SK-N-DZ (cell line): ENCODE results near the gene TREH.

Experiments used
- DNase-seq: peaks from one replicate; pipeline ENCODE4 v3.0.0-alpha.2; 2015; ENCODE audit warnings: low spot score

The TREH gene

DNA sequence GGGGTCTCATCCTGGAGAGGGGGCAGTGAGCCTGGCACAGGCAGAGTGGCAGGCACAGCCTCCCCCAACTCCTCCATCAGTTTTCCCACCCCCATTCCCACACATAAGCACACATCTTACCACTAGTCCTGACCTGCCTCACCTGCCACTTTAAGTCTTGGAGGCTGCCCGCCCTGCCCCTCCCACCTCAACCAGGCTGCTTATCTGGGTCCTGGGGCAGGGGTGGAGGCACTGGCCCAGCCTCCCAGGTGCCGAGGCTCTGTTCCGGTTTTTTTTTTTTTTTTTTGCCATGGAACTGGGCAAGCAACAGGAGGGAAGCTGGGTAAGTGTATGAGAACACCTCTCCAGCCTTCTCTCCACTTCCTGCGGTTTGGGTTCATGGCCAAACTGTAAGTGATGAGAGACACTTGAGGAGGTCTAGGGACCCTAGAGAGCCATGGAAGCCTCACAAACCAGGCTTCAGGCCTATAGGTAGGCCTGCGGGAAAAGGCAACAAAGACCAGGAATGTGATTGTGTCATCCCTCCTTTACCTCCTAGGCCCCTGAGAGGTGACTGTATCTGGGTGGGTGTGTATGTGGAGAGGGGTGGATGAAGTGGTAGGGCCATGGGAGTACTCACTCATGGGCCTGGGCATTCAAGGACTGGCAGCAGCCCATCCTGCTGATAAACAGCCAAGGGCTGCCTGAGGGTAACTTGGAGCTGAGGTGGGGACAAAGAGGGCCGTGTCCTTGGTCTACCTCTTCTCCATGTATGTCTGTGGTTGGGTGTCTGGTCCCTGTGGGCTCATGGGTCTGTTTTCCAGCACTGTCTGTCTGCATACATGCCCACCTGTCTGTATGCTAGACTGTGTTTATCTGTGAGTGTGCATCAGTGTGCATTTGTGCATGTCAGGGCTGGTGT lies 49.4 kb downstream of the TREH start:
- no peak for DNase-seq

DNA sequence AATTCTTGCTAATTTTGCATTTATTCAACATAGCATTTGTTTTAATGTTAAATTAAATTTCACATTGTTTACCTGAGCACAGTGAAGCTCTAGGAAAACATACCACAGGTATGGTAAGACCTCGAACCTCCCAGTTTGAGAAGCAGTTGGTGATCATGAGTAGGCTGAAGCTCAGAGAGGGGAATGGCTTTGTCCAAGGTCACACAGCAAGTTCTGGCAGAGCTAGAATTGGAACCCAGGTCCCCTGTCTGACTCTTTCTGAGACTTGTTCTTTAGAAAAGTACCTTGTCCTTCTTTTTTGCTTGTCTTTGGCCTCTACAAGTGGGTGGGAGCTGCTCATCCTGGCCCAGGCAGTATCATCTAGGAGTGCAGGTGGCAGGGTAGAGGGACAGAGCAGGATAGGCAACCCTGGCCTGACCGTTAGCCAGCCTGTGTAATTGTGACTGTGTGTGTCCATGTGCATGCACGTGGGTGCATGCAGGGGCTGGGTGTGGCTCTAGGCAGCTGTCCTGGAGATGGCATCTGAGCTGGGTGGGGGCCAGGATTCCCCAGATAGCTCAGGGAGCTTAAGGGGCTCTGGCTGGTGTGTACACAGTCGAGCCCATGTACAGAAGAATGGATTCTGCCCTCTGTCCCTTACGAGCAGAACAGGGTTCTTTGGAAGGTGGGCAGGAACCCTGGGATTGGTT lies 50.4 kb downstream of the TREH start:
- DNase-seq: no peak

DNA sequence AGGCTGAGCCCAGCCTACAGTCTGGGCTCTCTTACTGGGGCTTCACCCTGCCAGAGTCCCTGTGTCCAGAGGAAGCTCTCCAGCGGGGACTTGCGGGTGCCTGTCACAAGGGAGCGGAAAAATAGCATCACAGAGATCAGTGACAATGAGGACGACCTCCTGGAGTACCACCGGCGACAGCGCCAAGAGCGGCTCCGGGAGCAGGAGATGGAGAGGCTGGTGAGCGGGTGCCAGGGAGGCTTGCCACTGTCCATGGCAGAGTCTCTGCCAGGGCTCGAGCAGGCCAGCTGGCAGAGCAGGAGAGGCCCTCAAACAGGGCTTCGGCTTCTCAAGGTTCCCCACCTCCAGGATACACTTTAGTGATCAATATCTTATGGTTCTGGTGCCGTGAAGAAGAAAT lies 51.0 kb downstream of the TREH start:
- no peak for DNase-seq

DNA sequence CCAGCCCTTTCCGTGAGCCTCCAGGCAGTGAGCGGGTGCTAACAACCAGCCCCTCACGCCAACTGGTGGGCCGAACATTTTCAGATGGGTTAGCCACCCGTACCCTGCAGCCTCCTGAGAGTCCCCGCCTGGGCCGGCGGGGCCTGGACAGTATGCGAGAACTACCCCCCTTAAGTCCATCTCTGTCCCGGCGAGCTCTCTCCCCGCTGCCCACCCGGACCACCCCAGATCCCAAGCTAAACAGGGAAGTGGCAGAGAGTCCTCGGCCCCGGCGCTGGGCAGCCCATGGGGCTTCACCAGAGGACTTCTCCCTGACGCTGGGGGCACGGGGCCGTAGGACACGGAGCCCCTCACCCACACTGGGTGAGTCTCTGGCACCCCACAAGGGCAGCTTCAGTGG lies 51.4 kb downstream of the TREH start:
- no peak for DNase-seq

DNA sequence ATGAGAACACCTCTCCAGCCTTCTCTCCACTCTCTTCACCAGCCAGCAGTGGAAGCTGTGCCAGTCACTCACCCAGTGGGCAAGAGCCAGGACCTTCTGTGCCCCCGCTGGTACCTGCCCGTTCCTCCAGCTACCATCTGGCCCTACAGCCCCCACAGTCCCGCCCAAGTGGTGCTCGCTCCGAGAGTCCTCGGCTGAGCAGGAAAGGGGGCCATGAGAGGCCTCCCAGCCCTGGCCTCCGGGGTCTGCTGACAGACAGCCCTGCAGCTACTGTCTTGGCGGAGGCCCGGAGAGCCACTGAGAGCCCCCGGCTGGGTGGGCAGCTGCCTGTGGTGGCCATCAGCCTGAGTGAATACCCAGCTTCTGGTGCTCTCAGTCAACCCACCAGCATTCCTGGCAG lies 51.9 kb downstream of the TREH start:
- no peak for DNase-seq

DNA sequence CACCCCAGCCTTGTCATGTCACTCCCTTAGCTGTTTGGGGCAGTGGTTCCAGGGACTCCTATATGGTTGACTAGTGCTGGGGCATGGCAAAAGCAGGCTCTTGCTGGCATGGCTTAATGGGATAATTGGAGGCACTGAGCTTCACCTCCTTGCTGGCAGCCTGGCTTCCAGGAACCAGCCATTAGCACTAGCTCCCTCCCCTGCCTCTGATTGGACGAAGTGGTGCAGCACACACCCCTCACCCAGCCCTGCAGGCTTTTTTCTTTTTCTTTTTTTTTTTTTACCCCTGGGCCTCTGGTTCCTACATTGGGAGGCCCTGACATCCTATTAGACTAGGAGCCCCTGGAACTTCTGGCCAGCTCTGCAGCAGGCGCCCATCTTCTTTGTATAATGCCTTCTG lies 53.5 kb downstream of the TREH start:
- peak; percentile 11 for DNase-seq

DNA sequence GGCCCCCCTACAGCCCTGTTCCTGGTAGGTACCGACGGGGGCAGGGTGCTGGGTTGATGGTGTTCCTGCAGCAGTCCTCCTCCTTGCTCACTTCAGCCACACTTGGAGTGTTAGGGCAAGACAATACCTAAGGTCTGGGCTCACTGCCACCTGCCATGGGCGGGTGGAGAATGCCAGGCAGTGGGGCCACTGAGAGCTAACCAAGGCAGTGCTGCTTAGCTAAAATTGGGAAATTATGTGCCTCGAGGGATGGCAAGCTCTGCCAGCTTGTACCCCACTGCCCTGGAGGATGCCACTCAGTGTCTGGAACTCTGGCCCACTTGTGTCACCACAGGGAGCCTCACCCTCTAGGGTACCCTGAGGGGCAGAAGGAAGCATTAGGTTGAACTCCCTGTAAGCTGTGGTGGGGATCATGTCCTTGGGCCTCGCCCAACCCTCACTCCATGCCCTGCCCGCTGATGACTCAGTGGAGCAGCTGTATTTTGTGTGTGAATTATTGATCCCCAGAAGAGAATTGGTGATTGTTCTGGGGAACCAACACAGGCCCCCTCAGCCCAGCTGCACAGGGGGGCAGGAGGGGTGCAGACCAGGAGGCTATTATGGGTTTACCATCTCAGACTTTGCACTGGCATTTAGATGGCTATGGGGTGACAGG lies 54.3 kb downstream of the TREH start:
- DNase-seq: no peak

DNA sequence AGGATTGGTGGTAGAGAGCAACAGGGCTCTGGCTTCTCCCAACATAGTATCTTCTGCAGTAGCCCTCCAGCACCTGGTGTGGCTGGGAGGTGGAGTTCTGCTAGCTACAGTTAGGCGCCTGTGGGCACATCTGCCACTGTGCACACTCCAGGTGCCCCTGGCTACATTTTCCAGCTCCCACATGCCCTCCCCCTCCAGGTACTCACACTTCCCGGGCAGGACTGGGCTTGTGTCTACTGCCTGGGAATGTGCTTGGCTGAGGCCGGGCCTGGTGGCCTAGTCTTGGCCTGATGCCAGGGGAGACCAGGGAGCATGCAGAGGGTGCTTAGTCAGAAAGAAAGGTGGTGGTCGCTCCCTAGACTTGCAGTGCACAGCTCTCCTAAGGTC lies 56.2 kb downstream of the TREH start:
- DNase-seq: peak; percentile 15

DNA sequence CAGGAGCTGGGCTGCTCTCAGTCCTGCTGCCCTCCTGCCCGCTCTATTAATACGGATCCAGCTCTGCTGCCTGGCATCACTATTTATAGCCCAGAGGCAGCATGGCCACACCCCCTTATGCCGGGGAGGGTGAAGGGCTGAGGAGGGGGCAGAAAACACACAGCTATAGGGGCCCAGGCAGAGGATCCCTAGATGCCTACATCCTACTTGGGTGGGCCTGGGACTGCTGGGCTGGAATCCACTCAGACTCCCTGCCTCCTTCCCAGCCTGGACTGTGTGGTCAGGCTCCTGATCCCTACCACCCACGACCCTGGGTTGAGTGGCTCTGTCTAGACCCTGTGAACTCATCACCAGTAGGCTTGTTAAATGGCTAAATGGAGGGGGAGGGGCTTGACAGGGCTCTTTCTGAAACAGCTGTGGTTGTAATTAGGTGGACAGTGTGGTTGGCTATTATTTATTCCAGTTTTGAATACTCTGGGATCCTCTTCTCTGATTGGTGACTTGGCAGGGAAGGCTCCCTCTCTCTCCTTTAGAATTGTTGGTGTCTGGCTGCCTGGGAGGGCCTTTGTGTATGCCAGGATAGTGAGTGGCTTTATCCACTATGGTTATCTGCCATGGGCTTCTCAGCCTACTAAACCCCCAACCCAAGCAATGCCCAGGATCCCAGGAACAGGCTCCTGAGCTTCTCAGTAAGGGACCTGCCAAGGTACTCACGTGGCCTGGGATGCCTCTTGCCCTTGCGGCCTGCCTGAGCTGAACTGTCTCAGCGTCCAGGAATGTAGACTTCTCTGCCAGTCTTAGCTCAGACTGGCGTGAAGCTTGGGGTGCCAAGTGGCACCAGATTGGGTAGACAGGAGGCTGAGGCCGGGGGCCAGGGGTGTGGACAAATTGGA lies 56.8 kb downstream of the TREH start:
- peak; percentile 77 for DNase-seq

DNA sequence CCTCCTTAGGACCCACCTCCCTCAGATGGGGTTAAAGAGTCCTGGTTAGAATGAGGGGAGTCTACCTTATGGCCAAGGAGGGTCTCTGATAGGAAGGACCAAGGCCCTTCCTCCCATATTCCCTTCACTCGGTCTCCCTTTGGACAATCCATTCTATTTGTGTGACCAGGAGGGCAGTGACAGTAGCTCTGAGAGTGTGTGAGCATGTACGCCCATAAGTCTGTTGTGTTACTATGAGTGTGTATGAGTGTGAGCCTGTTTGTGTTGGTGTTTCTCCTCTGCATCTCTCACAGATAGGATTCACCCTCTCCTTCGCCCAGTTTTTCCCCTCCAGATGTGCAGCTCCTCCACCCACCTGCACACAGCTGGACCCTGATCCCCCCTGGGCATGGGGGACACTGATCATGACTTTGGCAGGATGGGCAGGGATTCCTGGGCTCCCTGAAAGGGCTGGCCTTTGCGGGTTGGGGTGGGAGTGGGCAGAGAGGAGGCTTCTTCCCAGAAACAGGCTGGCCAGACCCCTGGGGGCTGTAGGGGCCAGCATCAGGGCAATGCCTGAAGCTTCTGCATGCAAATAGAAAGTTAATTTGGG lies 57.6 kb downstream of the TREH start:
- no peak for DNase-seq

DNA sequence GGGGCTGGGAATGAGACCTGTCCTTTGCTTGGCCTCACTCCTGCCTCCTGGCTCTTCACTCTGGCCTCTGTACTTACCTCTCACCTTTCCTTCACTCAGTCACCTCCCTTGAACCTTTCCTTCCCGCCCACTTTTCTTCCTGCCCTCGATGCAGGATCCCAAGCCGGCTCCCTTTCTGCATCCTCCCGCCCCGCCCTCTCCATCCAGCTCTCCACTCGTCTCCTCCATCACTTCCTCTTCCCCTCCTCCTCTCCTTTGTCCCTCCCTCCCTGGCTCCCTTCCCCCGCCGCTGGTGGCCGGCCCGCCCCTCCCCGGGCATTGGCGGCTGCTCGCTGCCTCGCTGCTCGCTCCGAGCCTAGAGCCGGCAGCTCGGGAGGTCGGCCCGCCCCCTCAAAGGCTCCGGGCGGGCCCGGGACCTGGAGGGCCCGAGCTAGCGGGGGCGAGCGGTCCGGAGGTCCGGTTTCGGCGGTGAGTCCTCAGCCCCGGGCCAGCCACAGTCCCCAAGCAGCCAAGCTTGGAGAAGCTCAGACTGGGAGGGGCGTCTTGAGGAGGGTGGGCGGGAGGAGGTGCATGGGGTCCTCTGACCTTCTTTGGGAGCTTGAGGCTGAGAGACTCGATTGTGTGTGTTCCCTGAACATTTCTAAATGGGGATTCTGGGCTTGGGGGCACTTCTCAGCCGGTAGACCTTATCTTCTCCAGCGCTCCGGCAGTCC lies 58.2 kb downstream of the TREH start:
- DNase-seq: peak; percentile 80

DNA sequence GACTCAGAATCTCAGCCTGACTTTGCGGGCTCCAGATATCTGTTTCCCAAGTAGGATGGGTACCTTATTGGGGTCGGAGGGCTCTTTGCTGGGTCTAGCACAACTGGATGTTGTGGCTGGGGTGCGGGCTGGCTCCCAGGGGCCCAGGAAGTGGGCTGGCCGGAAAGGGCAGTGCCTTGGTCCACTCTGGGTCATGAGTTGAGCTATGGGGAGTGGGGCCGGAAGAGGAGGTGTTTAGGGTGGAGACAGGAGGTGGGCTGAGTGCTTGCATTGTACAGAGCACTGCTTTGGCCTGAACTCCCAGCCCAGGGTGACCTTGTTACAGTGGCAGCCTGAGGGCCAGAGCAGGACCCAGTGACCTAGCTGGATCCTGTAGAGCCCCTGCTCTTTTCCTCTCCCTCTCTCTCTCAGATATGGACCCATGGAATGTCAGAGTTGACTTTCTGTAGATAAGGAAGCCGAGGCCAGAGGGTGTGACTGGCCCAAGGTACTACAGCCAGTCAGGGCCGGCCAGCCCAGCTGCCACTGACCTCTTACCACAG lies 58.9 kb downstream of the TREH start:
- DNase-seq: no peak

DNA sequence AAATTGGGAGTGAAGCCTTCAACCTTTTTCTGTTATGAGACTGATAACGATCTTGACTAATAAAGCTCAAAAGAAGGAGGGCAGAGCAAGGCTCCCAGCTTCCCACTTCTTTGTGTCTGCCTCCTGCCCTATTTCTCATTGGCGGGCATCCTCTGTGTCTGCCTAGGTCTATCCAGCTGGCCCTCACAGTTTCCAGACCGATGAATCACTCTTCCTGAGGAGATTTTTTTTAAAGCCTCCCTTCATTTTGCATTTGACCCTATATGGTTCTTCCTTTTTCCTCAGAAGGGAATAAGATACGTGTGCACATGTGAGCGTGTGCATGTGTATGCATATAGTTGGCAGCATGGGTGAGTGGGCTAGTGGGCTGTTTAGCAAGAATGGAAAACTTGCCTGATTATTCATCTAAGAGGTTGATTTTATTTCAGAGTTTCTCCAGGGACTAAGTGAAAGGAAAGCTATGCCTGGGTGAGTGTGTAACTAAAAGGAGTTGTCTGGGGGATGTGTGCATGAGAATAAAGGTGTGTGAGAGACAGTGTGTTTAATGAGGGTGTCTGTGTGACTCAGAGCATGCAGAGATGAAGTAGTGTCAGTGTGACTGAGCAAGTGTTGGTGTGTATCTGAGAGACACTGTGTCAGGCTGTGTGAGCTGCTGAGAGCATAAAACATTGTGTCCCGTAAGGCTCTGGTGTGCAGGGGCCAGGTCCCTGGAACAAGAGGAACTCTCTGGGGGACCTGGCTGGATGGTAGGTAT lies 59.8 kb downstream of the TREH start:
- no peak for DNase-seq

DNA sequence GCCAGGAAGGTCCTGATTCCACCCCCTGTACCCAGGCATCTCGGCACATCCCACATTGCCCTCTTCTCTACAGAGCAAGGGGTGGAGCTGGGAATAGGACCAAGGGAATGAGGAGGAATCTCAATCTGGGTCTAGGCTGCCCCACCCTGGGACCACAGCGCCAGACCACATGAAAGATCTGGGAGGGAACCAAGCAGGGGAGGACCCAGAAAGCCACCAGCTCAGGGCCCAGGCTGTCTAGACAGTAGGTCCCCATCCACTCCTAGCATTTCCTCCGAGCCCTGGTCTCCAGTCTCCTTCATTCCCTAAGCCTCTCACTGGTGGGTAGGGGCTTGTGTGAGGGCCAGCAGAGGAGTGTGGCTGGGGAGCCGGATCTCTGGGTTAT lies 60.5 kb downstream of the TREH start:
- DNase-seq: no peak

DNA sequence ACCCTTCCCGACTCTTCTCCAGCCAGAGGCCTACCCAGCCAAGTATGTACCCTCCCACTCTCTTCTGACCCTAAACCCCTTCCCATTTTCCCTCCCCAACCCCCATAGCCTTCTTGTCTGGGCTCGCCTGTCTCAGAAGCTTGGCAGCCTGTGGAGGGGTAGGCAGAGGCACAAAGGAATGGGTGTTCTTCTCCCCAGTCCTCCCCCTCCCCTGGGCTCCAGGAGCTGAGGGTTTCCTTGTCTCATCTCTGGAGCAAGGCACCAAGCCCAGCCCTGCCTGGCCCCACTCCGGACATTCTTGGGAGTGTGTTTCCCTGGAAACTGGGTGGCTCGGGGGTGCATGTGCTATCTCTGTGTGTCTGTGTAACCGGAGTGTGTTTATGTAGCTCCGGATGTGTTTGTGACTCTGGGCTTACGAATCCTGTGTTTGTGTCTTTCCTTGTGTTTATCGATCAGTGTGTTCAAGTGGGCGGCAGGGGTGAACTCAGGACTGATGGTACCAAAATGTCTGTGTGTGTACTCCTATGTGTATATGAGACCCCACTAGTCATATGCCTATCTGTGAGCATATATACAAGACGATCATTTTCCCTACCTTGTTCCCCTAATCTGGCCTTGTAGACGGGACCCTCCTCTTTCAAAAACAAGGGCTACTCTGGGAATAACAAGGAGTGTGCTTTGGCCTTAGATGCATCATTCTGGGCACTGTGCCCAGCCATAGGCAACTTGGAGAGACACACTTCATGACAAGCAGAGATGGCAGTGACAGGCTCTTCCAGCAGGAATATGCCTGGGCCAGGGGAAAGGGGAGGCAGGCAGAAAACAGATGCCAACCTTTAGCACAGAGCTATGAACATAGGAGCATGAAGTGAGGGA lies 61.1 kb downstream of the TREH start:
- no peak for DNase-seq

DNA sequence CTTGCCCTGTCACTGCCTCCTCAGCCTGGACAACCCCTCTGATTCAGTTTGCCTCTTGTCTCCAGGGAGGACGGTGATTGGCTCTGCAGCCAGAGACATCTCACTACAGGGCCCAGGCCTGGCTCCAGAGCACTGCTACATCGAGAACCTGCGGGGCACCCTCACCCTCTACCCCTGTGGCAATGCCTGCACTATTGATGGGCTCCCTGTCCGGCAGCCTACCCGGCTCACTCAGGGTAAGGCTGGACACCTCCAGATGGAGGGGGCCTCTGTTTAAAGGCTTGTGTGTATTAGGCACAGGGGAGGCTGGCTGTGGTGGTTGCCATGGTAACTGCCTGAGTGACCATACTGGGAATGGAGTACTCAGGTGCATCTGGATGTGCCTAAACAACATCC lies 63.5 kb downstream of the TREH start:
- DNase-seq: no peak

DNA sequence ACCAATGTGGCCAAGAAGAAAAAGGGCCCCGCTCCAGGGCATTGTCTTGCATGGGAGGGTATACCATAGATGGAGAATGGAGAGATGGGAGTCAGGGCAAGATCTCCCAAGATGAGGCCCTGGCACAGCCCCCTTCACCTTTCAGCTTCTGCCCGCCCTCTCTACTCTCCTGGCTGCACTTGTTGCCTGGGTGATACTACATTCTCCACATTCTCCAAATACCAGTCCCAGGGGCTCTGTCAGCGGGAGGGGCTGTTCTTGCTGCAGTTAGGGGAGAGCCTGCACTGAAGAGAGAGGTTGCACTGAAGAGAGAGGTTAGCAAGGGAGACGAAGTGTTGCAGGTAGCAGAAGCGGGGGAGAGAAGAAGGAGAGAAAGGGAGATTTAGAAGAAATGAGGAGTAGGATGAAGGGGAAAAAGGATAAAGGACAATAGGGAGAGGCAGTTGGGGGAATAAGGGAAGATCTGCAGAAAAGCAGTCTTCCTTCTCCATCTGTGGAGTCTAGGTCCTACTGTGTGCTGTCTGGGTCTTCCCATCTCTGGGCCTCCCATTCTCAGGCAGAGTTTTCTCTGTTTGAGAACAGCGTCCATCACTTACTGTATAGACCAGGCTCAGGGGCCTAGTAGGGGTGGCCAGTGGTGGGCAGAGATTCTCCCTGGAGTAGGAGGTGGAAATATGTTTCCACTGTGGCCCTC lies 64.0 kb downstream of the TREH start:
- no peak for DNase-seq

DNA sequence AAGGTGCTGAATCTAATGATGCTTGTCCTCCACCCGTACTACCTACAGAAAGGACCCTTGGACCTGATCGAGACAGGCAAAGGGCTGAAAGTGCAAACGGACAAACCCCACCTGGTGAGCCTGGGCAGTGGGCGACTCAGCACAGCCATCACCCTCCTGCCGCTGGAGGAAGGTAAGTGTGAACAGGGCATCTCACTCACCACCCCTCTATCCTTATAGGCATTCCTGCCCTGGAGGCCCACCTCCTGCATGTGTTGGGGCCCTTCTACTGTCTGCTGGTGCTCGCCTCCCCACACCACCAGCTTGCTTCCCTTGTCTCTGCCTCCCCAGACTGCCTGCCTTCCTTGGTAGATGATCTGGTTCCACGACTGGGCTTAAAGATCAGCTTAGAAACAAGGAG lies 64.9 kb downstream of the TREH start:
- no peak for DNase-seq
